ENCODE data around the gene TEAD1. TPM values are rescaled to one million over a fixed set of nuclear protein-coding genes. Genes with fewer than 3 reads are reported as not detected.

The TEAD1 gene
- total and polyA plus RNA-seq, 7 experiments from 2014 or later = 0.02 to 0.22 (median 0.07) TPM; not detected in 4

GRCh38 chr11:12922980-12923507 is 248.8 kb downstream of the TEAD1 start:
- Histone ChIP-seq H3K4me1 (ENCODE audit: control insufficient read depth in 2 of 2, insufficient read depth in 2 of 2, low read length in 2 of 2) (no peaks in the 10 kb centered on the region), H3K4me3 (ENCODE audit: low read length) (no peak overlapping the region), H3K36me3 (ENCODE audit: control insufficient read depth in 2 of 3, insufficient read depth in 3 of 3, low read length in 3 of 3) (no peaks in the 10 kb centered on the region), H3K27me3 (ENCODE audit: control insufficient read depth in 2 of 2, insufficient read depth in 2 of 2, low read length in 2 of 2) (no peaks in the 10 kb centered on the region), H3K9me3 (ENCODE audit: control insufficient read depth in 2 of 3, low read length in 3 of 3) (no peaks in the 10 kb centered on the region), H3K27ac (ENCODE audit: low read depth, low read length) (no peak overlapping the region)
- no peaks in the 10 kb centered on the region for H3K36me3 Mint-ChIP-seq
- H3K27ac Mint-ChIP-seq = no peak overlapping the region
- H3K4me3 Mint-ChIP-seq = no peak overlapping the region
- CTCF ChIA-PET = no interaction called here
- POLR2A ChIA-PET = no interaction called here
- ATAC-seq = no peak
- H3K9me3 Mint-ChIP-seq = no peaks in the 10 kb centered on the region
- intact Hi-C loops (cut with micrococcal nuclease) = no loop called here
- no peaks in the 10 kb centered on the region for H3K4me1 Mint-ChIP-seq
- H3K27me3 Mint-ChIP-seq = peaks cover 0 to 12% (median 0%) of the 10 kb centered on the region in 5 donors
- DNase-seq = no peak

- Mint-ChIP-seq H3K4me1 (no peaks in the 10 kb centered on the region), H3K27me3 (peaks cover 0 to 12% (median 5%) of the 10 kb centered on the region in 5 donors), H3K4me3 (no peak overlapping the region), H3K9me3 (no peaks in the 10 kb centered on the region), H3K27ac (no peak overlapping the region), H3K36me3 (no peaks in the 10 kb centered on the region)
- ChIA-PET POLR2A (no interaction called here), CTCF (no interaction called here)
- intact Hi-C loops (cut with micrococcal nuclease) = no loop called here
- H3K4me3 ChIP-seq (ENCODE audit: low read length) = no peak overlapping the region
- H3K27me3 ChIP-seq (ENCODE audit: control insufficient read depth in 2 of 2, insufficient read depth in 2 of 2, low read length in 2 of 2) = no peaks in the 10 kb centered on the region
- no peaks in the 10 kb centered on the region for H3K9me3 ChIP-seq (ENCODE audit: control insufficient read depth in 2 of 3, low read length in 3 of 3)
- DNase-seq (no peak), ATAC-seq (no peak)
- no peaks in the 10 kb centered on the region for H3K36me3 ChIP-seq (ENCODE audit: control insufficient read depth in 2 of 3, insufficient read depth in 3 of 3, low read length in 3 of 3)
- no peaks in the 10 kb centered on the region for H3K4me1 ChIP-seq (ENCODE audit: control insufficient read depth in 2 of 2, insufficient read depth in 2 of 2, low read length in 2 of 2)
- no peak overlapping the region for H3K27ac ChIP-seq (ENCODE audit: low read depth, low read length)
Measured at GRCh38 chr11:12924650-12925049, 250.4 kb downstream of the TEAD1 start.

GRCh38 chr11:12925520-12925919 is 251.3 kb downstream of the TEAD1 start:
- POLR2A ChIA-PET = no interaction called here

GRCh38 chr11:12927221-12927620 is 253.0 kb downstream of the TEAD1 start:
- CTCF ChIA-PET = no interaction called here
- POLR2A ChIA-PET = no interaction called here
- Mint-ChIP-seq H3K27me3 (peaks cover 0 to 16% (median 9%) of the 10 kb centered on the region in 5 donors), H3K4me3 (no peak overlapping the region), H3K27ac (no peak overlapping the region), H3K36me3 (no peaks in the 10 kb centered on the region), H3K4me1 (no peaks in the 10 kb centered on the region), H3K9me3 (no peaks in the 10 kb centered on the region)
- Histone ChIP-seq H3K4me3 (ENCODE audit: low read length) (no peak overlapping the region), H3K36me3 (ENCODE audit: control insufficient read depth in 2 of 3, insufficient read depth in 3 of 3, low read length in 3 of 3) (no peaks in the 10 kb centered on the region), H3K27ac (ENCODE audit: low read depth, low read length) (no peak overlapping the region), H3K9me3 (ENCODE audit: control insufficient read depth in 2 of 3, low read length in 3 of 3) (no peaks in the 10 kb centered on the region), H3K4me1 (ENCODE audit: control insufficient read depth in 2 of 2, insufficient read depth in 2 of 2, low read length in 2 of 2) (no peaks in the 10 kb centered on the region), H3K27me3 (ENCODE audit: control insufficient read depth in 2 of 2, insufficient read depth in 2 of 2, low read length in 2 of 2) (no peaks in the 10 kb centered on the region)
- intact Hi-C loops (cut with micrococcal nuclease) = no loop called here
- DNase-seq = no peak
- ATAC-seq = no peak

More at GRCh38 chr11:12925520-12925919, 251.3 kb downstream of the TEAD1 start:
- DNase-seq (no peak), ATAC-seq (no peak)
- no peaks in the 10 kb centered on the region for H3K36me3 Mint-ChIP-seq
- Histone ChIP-seq H3K27ac (ENCODE audit: low read depth, low read length) (no peak overlapping the region), H3K36me3 (ENCODE audit: control insufficient read depth in 2 of 3, insufficient read depth in 3 of 3, low read length in 3 of 3) (no peaks in the 10 kb centered on the region), H3K27me3 (ENCODE audit: control insufficient read depth in 2 of 2, insufficient read depth in 2 of 2, low read length in 2 of 2) (no peaks in the 10 kb centered on the region), H3K4me1 (ENCODE audit: control insufficient read depth in 2 of 2, insufficient read depth in 2 of 2, low read length in 2 of 2) (no peaks in the 10 kb centered on the region), H3K9me3 (ENCODE audit: control insufficient read depth in 2 of 3, low read length in 3 of 3) (no peaks in the 10 kb centered on the region), H3K4me3 (ENCODE audit: low read length) (no peak overlapping the region)
- intact Hi-C loops (cut with micrococcal nuclease) = no loop called here
- no peaks in the 10 kb centered on the region for H3K4me1 Mint-ChIP-seq
- CTCF ChIA-PET = no interaction called here
- peaks cover 0 to 16% (median 5%) of the 10 kb centered on the region in 5 donors for H3K27me3 Mint-ChIP-seq
- no peaks in the 10 kb centered on the region for H3K9me3 Mint-ChIP-seq
- H3K27ac Mint-ChIP-seq = no peak overlapping the region
- no peak overlapping the region for H3K4me3 Mint-ChIP-seq

GRCh38 chr11:12927886-12928285 is 253.7 kb downstream of the TEAD1 start:
- Histone ChIP-seq H3K4me3 (ENCODE audit: low read length) (no peak overlapping the region), H3K27me3 (ENCODE audit: control insufficient read depth in 2 of 2, insufficient read depth in 2 of 2, low read length in 2 of 2) (no peaks in the 10 kb centered on the region), H3K36me3 (ENCODE audit: control insufficient read depth in 2 of 3, insufficient read depth in 3 of 3, low read length in 3 of 3) (no peaks in the 10 kb centered on the region), H3K4me1 (ENCODE audit: control insufficient read depth in 2 of 2, insufficient read depth in 2 of 2, low read length in 2 of 2) (no peaks in the 10 kb centered on the region), H3K27ac (ENCODE audit: low read depth, low read length) (no peak overlapping the region), H3K9me3 (ENCODE audit: control insufficient read depth in 2 of 3, low read length in 3 of 3) (no peaks in the 10 kb centered on the region)
- CTCF ChIA-PET = no interaction called here
- Mint-ChIP-seq H3K27ac (no peak overlapping the region), H3K4me1 (no peaks in the 10 kb centered on the region), H3K36me3 (no peaks in the 10 kb centered on the region), H3K9me3 (no peaks in the 10 kb centered on the region), H3K27me3 (peaks cover 0 to 16% (median 9%) of the 10 kb centered on the region in 5 donors), H3K4me3 (no peak overlapping the region)
- ATAC-seq (no peak), DNase-seq (no peak)
- intact Hi-C loops (cut with micrococcal nuclease) = no loop called here
- POLR2A ChIA-PET = no interaction called here

GRCh38 chr11:12930850-12931249 is 256.6 kb downstream of the TEAD1 start:
- intact Hi-C loops (cut with micrococcal nuclease) = no loop called here
- no peak for ATAC-seq
- no peak for DNase-seq
- Histone ChIP-seq H3K9me3 (ENCODE audit: control insufficient read depth in 2 of 3, low read length in 3 of 3) (no peaks in the 10 kb centered on the region), H3K4me3 (ENCODE audit: low read length) (no peak overlapping the region), H3K27ac (ENCODE audit: low read depth, low read length) (no peak overlapping the region), H3K36me3 (ENCODE audit: control insufficient read depth in 2 of 3, insufficient read depth in 3 of 3, low read length in 3 of 3) (no peaks in the 10 kb centered on the region), H3K27me3 (ENCODE audit: control insufficient read depth in 2 of 2, insufficient read depth in 2 of 2, low read length in 2 of 2) (no peaks in the 10 kb centered on the region), H3K4me1 (ENCODE audit: control insufficient read depth in 2 of 2, insufficient read depth in 2 of 2, low read length in 2 of 2) (no peaks in the 10 kb centered on the region)
- Mint-ChIP-seq H3K9me3 (peaks cover 0 to 4% (median 0%) of the 10 kb centered on the region in 11 donors), H3K27ac (no peak overlapping the region), H3K27me3 (peaks cover under 1 to 19% (median 9%) of the 10 kb centered on the region in 5 donors), H3K4me3 (no peak overlapping the region), H3K36me3 (no peaks in the 10 kb centered on the region), H3K4me1 (no peaks in the 10 kb centered on the region)
- ChIA-PET POLR2A (no interaction called here), CTCF (no interaction called here)

GRCh38 chr11:12932485-12932884 is 258.3 kb downstream of the TEAD1 start:
- Histone ChIP-seq H3K9me3 (ENCODE audit: control insufficient read depth in 2 of 3, low read length in 3 of 3) (no peaks in the 10 kb centered on the region), H3K36me3 (ENCODE audit: control insufficient read depth in 2 of 3, insufficient read depth in 3 of 3, low read length in 3 of 3) (no peaks in the 10 kb centered on the region), H3K4me3 (ENCODE audit: low read length) (no peak overlapping the region), H3K27ac (ENCODE audit: low read depth, low read length) (no peak overlapping the region), H3K27me3 (ENCODE audit: control insufficient read depth in 2 of 2, insufficient read depth in 2 of 2, low read length in 2 of 2) (no peaks in the 10 kb centered on the region), H3K4me1 (ENCODE audit: control insufficient read depth in 2 of 2, insufficient read depth in 2 of 2, low read length in 2 of 2) (no peaks in the 10 kb centered on the region)
- no peak for ATAC-seq
- Mint-ChIP-seq H3K4me1 (no peaks in the 10 kb centered on the region), H3K4me3 (no peak overlapping the region), H3K27me3 (peaks cover 5 to 24% (median 12%) of the 10 kb centered on the region in 5 donors), H3K9me3 (peaks cover 0 to 4% (median 0%) of the 10 kb centered on the region in 11 donors), H3K36me3 (no peaks in the 10 kb centered on the region), H3K27ac (no peak overlapping the region)
- DNase-seq = no peak
- intact Hi-C loops (cut with micrococcal nuclease) = no loop called here
- POLR2A ChIA-PET = no interaction called here
- CTCF ChIA-PET = no interaction called here

Measured in naive thymus-derived CD4-positive, alpha-beta T cell (primary cell).